ENCODE results near the gene ARHGEF26.

The ARHGEF26 gene

GRCh38 chr3:154177406-154177805 is 56.2 kb downstream of the ARHGEF26 start:
- no peak for ATAC-seq

GRCh38 chr3:154178172-154178571 is 57.0 kb downstream of the ARHGEF26 start:
- no peak for ATAC-seq
- no peak for TF ChIP-seq CREB5 (CRISPR knock-in tag; IDR thresholded peaks at IDR 0.05; ENCODE audit: low read depth)
- no peak for TF ChIP-seq GLIS3 (CRISPR knock-in tag; IDR thresholded peaks at IDR 0.05)
- no peak for TF ChIP-seq RARB (CRISPR knock-in tag; IDR thresholded peaks at IDR 0.05)
- no peak for TF ChIP-seq BACH2 (CRISPR knock-in tag; IDR thresholded peaks at IDR 0.05; ENCODE audit: borderline replicate concordance)
- TF ChIP-seq POU6F1 (CRISPR knock-in tag; IDR thresholded peaks at IDR 0.05; ENCODE audit: borderline replicate concordance, low read depth): no peak
- no peak for TF ChIP-seq TSHZ2 (CRISPR knock-in tag; IDR thresholded peaks at IDR 0.05)
- no peak for TF ChIP-seq CSRNP3 (CRISPR knock-in tag; IDR thresholded peaks at IDR 0.05)
- no peak for TF ChIP-seq PATZ1 (CRISPR knock-in tag; IDR thresholded peaks at IDR 0.05; ENCODE audit: borderline replicate concordance)
- no peak for TF ChIP-seq ZNF8 (CRISPR knock-in tag; IDR thresholded peaks at IDR 0.05)
- no peak for TF ChIP-seq ZFP3 (CRISPR knock-in tag; IDR thresholded peaks at IDR 0.05)
- TF ChIP-seq TCF4 (CRISPR knock-in tag; IDR thresholded peaks at IDR 0.05; ENCODE audit: borderline replicate concordance): no peak
- no peak for TF ChIP-seq CSDC2 (CRISPR knock-in tag; IDR thresholded peaks at IDR 0.05)
- TF ChIP-seq OSR1 (CRISPR knock-in tag; IDR thresholded peaks at IDR 0.05): no peak

More at GRCh38 chr3:154177406-154177805, 56.2 kb downstream of the ARHGEF26 start:
- TF ChIP-seq ZFP30 (CRISPR knock-in tag; IDR thresholded peaks at IDR 0.05): no peak
- no peak for TF ChIP-seq TCF4 (CRISPR knock-in tag; IDR thresholded peaks at IDR 0.05; ENCODE audit: borderline replicate concordance)
- no peak for TF ChIP-seq ISL1 (CRISPR knock-in tag; IDR thresholded peaks at IDR 0.05)
- no peak for TF ChIP-seq PATZ1 (CRISPR knock-in tag; IDR thresholded peaks at IDR 0.05; ENCODE audit: borderline replicate concordance)
- TF ChIP-seq POU6F1 (CRISPR knock-in tag; IDR thresholded peaks at IDR 0.05; ENCODE audit: borderline replicate concordance, low read depth): no peak
- TF ChIP-seq ARNTL (CRISPR knock-in tag; IDR thresholded peaks at IDR 0.05; ENCODE audit: borderline replicate concordance, low read depth): no peak
- no peak for TF ChIP-seq OSR1 (CRISPR knock-in tag; IDR thresholded peaks at IDR 0.05)
- no peak for TF ChIP-seq ZNF8 (CRISPR knock-in tag; IDR thresholded peaks at IDR 0.05)
- no peak for TF ChIP-seq GLIS3 (CRISPR knock-in tag; IDR thresholded peaks at IDR 0.05)
- no peak for TF ChIP-seq ZNF565 (CRISPR knock-in tag; conservative IDR thresholded peaks at IDR 0.05; ENCODE audit: low read depth)
- TF ChIP-seq PPARA (CRISPR knock-in tag; IDR thresholded peaks at IDR 0.05; ENCODE audit: borderline replicate concordance): no peak
- TF ChIP-seq ZC3H10 (CRISPR knock-in tag; IDR thresholded peaks at IDR 0.05): no peak
- no peak for TF ChIP-seq ESRRG (CRISPR knock-in tag; IDR thresholded peaks at IDR 0.05)
- TF ChIP-seq CSRNP3 (CRISPR knock-in tag; IDR thresholded peaks at IDR 0.05): no peak
- TF ChIP-seq TOX (CRISPR knock-in tag; IDR thresholded peaks at IDR 0.05; ENCODE audit: borderline replicate concordance): no peak
- no peak for TF ChIP-seq ZNF70 (CRISPR knock-in tag; IDR thresholded peaks at IDR 0.05)
- TF ChIP-seq CSDC2 (CRISPR knock-in tag; IDR thresholded peaks at IDR 0.05): no peak
- TF ChIP-seq RARB (CRISPR knock-in tag; IDR thresholded peaks at IDR 0.05): no peak
